Measurements from ENCODE around the gene TAS2R39. TPM values are rescaled to one million over a fixed set of nuclear protein-coding genes. Genes with fewer than 3 reads are reported as not detected.

The TAS2R39 gene
- total RNA-seq, 1 experiment from 2014 or later, result not detected

GRCh38 chr7:143216151-143216550 is 32.9 kb downstream of the TAS2R39 start:
- peak; percentile 5 for DNase-seq (ENCODE audit: low spot score)

GRCh38 chr7:143216686-143217085 is 33.5 kb downstream of the TAS2R39 start:
- DNase-seq (ENCODE audit: low spot score), result no peak

DNA sequence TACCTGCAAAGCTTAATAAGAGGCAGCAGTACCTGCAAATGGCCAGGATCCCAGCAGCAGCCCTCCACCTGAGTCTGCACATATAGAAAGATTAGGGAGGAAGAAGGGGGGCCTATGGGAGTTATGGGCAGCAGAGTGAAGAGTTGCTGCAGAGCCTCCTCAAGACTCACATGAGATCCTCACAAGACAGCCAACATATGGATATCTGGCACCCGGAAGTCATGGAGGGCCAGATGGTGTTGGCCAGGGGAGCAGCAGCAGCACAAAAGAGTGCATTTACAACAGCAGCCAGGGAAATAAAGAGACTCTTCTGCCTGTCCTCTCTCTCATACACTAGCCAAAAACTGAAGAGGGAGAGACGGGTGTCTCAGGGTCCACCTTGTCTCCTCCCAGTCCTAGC is 34.6 kb downstream of the TAS2R39 start:
- no peak for DNase-seq (ENCODE audit: low spot score)

DNA sequence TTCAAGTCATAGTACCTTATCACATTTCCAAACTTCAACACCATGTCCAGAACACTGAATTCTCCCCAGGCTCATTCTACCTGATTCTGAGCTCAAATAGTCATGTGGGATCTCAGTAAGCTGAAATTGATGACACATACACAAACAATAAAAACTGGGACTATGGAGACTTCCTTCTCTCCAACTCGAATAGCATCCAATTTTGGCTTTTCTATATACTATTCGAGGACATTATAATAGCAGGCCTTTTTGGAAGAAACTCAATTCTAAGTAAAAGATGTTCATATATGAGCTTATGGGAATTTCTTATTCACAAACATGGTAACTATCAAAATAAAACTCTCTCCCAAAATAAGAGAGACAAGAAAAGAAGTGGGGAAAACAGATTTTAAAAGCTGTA is 38.1 kb downstream of the TAS2R39 start:
- no peak for DNase-seq (ENCODE audit: low spot score)

GRCh38 chr7:143221737-143222136 is 38.5 kb downstream of the TAS2R39 start, which contains the start of gene TAS2R40:
Gene TAS2R40 (plus strand): TSS chr7:143222037. CDS start chr7:143222079, 42 bp downstream.
- DNase-seq (ENCODE audit: low spot score), result no peak

DNA sequence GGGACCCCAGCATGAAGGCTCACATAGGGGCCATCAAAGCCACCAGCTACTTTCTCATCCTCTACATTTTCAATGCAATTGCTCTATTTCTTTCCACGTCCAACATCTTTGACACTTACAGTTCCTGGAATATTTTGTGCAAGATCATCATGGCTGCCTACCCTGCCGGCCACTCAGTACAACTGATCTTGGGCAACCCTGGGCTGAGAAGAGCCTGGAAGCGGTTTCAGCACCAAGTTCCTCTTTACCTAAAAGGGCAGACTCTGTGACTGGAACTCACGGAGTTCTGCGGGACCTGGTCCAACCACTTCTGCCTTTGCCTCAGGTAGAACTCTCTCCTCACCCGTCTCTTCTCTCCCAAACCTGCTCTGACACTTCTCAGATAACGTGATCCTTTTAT is 39.6 kb downstream of the TAS2R39 start:
- DNase-seq (ENCODE audit: low spot score), result no peak

DNA sequence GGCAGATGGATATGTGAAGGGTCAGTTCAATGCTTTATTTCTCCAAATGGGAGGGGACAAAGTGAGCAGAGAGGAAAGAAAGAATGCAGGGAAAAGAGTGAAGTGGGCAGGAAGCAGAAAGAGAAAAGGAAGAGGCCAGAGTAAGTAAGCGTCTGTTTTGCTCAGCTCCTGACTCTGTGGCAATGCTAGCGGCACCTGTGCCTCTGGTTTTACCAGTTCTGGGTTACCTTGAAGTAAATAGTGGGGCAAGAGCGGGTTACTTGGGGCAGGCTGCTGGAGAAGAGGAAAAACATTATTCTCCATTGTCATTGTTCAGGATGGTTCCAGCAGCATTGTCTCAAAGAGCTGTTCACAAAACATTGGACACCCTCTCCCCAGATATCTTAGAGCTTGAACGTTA is 40.6 kb downstream of the TAS2R39 start:
- no peak for DNase-seq (ENCODE audit: low spot score)

GRCh38 chr7:143225047-143225446 is 41.8 kb downstream of the TAS2R39 start:
- DNase-seq (ENCODE audit: low spot score), result no peak

DNA sequence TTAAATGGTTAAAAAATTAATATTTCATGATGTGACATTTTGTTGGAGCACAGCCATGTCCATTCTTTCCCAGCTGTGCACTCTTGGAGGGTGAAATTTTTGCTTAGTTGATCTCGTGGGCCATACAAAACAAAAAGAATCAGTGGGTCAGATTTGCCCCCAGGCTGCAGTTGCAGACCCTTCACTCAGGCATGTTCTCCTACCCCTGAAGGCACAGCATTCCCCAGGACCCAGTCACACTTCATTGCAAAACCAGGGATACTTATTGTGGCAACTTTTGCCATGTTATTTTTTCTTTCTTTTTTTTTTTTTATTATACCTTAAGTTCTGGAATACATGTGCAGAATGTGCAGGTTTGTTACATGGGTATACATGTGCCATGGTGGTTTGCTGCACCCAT is 44.6 kb downstream of the TAS2R39 start:
- DNase-seq (ENCODE audit: low spot score), result no peak

DNA sequence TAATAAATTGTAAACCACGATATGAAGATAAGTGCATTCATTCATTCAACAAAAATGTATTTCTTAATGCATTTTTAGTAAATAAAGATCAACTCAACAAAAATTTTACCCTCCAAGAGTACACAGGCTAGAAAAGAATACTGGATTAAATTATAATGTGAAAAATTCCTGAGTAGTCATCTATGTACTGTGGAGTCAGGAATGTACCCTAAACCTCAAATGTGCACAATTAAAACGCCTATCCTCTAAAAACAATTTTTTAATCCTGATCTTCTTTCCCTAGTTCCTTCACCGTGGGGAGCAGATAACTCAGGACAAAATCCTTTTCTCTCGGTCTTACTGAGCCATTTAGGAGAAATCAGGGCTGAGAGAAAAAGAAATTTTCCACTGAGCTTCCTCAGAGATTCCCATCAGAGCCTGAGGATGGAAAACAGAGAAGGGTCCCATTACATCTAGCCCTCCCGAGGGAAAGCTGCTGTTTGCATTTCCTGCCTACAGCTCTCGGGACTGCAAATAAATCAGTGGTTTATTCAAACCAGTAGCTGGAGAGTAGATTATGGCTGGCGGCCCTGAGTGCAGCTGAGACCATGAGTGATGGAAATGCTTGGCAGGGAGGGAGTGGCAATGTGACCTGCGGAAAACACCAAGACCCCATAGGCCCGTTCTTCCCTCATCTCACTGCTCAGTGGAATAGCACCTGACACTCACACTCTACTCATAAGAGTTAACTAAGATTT is 46.0 kb downstream of the TAS2R39 start:
- DNase-seq (ENCODE audit: low spot score), result no peak

DNA sequence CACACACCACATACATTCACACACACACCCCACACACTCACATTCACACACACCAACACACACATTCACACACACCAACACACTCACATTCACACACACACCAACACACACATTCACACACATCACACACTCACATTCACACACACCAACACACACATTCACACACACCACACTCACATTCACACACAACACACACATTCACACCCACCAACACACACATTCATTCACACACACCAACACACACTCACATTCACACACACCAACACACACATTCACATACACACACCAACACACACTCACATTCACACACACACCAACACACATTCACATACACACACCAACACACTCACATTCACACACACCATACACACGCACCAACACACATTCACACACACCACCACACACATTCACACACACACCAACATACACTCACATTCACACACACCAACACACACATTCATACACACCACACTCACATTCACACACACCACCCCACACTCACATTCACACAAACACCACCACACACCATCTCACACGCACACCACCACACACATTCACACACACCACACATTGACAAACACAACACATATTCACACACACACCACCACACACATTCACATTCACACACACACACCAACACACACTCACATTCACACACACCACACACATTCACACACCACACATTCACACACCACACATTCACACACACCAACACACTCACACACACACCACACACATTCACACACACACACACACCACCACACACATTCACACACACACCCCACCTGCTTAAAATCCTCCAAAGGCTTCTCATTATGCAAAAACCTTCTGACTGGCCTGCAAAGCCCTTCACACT is 47.6 kb downstream of the TAS2R39 start:
- DNase-seq (ENCODE audit: low spot score), result no peak

Other genes starting within 250 kb of the TAS2R39 start
- 0.22 TPM in 1 of 2 replicates, not detected in the other for gene TRPV5, start 249.7 kb upstream of the TAS2R39 start, total RNA-seq (2014; rRNA removed; shearing (Covaris generic))
- not detected in 2 replicates for gene LLCFC1, start 243.9 kb upstream of the TAS2R39 start, total RNA-seq (2014; rRNA removed; shearing (Covaris generic))
- gene KEL, start 221.1 kb upstream of the TAS2R39 start, total RNA-seq (2014; rRNA removed; shearing (Covaris generic)), result 0.46 TPM in 1 of 2 replicates, not detected in the other
- gene OR9A2, start 156.3 kb upstream of the TAS2R39 start, total RNA-seq (2014; rRNA removed; shearing (Covaris generic)), result not detected in 2 replicates
- not detected in 2 replicates for gene OR6V1, start 131.1 kb upstream of the TAS2R39 start, total RNA-seq (2014; rRNA removed; shearing (Covaris generic))
- not detected in 2 replicates for gene PIP, start 51.3 kb upstream of the TAS2R39 start, total RNA-seq (2014; rRNA removed; shearing (Covaris generic))
- not detected in 2 replicates for gene TAS2R40, start 38.6 kb downstream of the TAS2R39 start, total RNA-seq (2014; rRNA removed; shearing (Covaris generic))
- 93.3 and 106 TPM in 2 replicates for gene GSTK1, start 80.0 kb downstream of the TAS2R39 start, total RNA-seq (2014; rRNA removed; shearing (Covaris generic))
- 3.0 and 6.2 TPM in 2 replicates for gene TMEM139, start 101.5 kb downstream of the TAS2R39 start, total RNA-seq (2014; rRNA removed; shearing (Covaris generic))
- gene CASP2, start 104.9 kb downstream of the TAS2R39 start, total RNA-seq (2014; rRNA removed; shearing (Covaris generic)), result 14.6 and 34.4 TPM in 2 replicates
- not detected in 2 replicates for gene CLCN1, start 132.7 kb downstream of the TAS2R39 start, total RNA-seq (2014; rRNA removed; shearing (Covaris generic))
- gene FAM131B, start 179.3 kb downstream of the TAS2R39 start, total RNA-seq (2014; rRNA removed; shearing (Covaris generic)), result 3.9 and 7.1 TPM in 2 replicates
- 53.2 and 57.0 TPM in 2 replicates for gene ZYX, start 197.9 kb downstream of the TAS2R39 start, total RNA-seq (2014; rRNA removed; shearing (Covaris generic))
- 0.03 TPM in 1 of 2 replicates, not detected in the other for gene EPHA1, start 225.4 kb downstream of the TAS2R39 start, total RNA-seq (2014; rRNA removed; shearing (Covaris generic))